ENCODE measurements around the gene RNF144B.

RNF144B gene

DNA sequence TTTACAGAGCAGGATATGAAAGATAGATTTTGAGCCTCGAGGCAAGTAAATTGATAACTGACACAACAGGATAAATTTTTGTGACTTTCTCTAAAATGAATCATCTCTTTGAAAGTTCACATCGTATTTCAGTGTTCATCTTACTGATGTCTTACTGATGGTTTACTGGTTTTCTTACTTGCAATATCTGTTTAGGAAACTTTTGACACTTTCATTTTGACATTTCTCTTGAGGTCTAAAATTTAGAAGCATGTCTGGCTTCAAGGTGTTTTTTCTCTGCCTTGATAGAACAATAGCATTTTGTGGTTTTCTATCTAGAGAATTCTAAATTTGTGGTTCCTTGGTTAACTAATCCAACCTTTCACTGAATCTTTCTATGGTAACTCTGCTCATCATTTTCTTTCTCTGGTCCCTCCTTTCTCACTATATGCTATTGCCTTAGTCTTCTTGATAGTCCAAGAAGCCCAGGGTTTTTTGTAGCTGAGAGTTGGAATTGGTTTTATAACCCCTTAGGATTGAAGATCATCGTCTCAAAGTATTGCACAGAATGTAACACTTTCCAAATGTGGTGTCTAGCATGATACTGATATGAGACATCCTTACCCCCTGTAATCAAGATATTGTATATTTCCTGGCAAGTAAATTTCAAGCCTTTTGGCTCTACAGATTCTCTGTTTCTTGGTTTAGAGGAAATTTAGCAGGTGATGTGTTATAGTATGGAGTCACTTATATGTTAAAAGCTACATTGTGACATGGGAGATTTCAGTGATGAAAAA is 98.7 kb downstream of the RNF144B start:
- DNase-seq (ENCODE audit: low read depth in 2 of 2): no peak

DNA sequence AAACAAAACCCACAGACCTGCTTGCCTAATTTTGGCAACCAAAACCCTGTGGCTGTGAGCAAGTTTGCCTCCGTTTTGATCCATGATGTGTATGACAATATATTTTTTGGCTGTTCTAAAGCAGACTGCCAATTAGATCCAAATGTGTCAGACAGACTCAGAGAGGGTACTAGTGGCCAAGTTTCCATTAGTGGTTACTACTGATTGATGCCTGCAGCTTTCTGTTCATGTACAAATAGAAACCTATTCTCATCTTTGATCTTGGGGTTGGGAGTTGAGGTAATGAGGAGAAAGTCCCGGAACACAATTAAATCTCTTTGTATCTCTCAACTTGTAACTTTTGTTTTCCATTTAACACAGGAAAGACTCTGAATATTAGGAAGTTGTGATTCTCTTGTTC is 100.9 kb downstream of the RNF144B start:
- DNase-seq (ENCODE audit: low read depth in 2 of 2): no peak

DNA sequence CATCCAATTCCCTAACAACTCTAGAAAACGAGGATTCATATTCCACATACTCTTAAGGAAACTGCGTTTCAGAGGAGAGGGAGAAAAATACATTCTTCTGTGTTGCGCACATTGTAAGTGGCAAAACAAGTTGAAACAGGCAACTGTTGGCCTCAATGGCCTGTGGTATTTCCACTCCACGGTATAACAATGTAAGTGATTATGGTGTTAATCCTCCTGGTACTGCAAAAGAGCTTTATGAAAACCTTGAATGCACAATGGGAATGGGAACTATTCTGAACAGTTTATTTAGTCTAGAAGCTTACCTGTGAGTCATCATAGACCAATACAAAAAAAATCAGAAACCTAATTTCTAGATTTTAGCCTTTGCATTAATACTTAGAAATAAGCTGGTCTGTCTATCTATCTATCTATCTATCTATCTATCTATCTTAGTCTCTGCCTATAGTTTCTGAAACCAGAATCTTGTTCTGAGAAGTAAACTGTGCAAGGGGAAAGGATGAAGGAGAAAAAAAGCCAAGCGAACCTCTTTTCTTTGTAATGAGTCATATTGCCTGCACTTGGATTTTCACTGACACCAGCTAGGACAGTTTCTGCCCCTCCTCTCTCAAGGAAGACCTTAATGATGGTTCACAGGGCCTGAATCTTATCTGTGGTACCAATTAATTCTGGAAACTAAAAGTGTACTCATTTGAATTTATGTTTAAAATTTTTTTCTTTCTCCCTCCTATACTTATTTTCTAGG is 101.5 kb downstream of the RNF144B start:
- DNase-seq (ENCODE audit: low read depth in 2 of 2): no peak

DNA sequence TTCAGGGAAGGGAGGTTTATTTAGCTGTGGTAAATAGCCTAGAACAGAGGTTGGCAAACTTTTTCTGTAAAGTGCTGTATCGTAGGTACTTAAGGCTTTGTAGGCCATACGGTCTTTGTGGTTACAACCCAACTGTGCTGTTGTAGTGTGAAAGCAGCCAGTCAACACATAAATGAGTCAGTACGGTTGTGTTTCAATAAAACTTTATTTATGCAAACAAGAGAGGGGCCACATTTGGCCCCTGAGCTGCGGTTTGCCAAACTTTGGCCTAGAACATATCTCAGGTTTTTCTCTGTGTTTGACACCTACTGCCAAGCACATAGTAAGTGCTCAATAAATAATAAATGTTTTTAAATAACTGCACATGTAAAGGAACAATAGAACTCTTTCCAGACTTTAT is 102.2 kb downstream of the RNF144B start:
- no peak for DNase-seq (ENCODE audit: low read depth in 2 of 2)

DNA sequence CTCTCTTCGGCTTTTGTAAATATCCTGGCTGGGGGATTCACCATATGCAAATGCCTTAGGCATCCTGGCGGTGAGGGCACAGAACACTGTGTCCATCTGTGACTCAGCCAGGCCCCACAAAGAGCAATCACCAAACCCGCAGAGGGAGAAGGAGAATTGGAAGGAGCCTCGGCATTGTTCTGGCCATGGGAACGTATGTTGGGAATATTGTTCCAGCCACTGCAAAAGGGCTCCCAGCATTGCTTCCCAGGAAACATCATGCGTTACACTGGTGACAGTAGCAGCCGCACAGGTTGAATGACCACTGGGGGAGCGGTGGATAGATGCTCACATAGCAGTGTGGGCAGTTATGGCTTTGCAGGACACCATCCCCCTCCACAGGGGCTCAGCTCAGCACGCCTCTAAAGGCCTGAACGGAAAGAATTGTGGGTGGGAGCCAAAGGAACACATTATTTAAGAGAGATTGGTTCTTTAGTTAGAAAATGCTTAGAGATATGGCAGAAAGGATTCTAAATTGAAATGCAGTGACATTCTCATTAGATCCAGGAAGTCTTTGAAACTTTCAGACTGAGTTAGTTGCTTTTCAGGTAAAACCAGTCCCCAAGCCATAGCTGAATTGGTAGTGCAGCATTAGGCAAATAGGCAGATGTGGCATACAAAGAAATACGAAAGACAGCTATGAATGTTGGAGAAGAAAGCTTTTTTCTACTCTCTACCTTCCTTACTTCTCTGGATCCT is 104.3 kb downstream of the RNF144B start:
- DNase-seq (ENCODE audit: low read depth in 2 of 2): no peak

DNA sequence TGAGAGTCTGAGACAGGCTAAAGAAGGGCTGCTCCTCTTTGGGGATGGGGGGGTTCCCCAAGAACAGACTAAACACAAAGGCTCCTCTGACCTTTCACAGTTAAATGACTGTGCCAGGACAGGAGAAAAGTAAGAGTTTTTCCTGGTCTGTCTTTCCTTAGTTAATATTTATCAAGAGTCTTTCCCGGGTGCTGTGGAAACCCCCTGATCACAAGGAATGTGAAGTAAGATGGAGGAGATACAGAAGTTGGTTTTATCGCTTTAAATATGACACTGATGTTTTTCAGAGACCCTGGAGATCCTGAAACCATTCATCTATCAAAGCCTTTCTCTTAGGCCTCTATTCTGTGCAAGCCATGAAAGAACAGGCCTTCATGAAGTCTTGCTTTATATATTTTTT is 105.8 kb downstream of the RNF144B start:
- DNase-seq (ENCODE audit: low read depth in 2 of 2): no peak

DNA sequence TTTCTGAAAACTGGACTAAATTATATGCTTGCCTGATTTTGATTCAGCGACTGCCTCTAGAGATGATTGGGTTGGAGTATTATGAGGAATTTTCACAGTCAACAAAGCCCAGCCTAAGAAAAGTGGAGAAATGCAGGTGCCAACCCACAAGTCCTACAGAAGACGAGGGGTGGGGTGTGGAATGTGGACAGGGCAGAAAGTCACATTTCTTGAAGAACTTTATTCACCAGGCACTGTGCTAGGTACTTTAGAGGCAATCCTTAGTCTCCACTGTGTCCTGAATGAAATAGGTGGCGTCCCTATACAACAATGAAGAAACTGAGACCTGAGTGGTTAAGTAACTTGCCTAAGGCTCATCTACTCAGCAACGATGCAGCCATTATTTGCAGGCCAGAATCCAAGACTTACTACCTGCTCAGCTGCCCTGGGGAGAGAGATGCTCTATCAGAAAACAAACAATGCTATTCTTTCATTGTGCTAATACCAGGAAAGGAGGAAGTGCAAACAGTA is 106.3 kb downstream of the RNF144B start:
- no peak for DNase-seq (ENCODE audit: low read depth in 2 of 2)

DNA sequence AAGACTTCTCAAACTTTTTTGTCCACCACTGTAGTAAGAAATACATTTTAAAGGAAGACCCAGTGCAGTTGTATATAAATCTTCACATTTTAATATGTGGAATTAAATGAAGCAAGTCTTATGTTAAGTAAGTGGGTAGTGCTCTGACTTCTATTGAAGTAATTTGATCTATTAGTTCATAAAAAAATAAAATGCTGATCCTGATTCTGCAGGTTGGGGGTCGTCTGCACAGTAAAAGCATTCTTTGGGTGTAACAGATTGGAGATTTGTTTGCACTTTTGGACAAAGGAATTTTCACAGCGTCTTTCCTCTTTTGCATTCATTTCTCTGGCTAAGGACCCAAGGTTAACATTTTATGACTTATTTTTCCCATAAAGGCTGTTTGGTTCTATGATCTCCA is 106.8 kb downstream of the RNF144B start:
- DNase-seq (ENCODE audit: low read depth in 2 of 2): no peak

DNA sequence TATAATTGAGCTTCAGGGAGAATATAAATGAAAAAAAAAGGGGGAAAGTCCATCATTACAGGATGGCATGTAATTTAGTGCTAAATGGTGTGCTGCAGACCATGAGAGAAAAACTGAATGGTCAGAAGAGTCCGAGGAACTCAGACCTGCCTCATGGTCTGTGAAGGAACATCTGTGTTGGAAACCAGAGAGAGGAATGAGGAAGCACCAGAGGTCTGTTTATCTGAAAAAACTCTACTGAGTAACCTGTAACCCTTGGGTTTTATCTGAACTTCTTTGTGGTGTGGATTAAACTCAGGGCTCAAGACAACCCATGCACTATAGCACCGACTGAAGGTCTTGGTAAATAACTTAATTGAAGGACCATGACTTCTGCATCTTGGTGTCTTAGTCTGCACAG is 108.1 kb downstream of the RNF144B start:
- no peak for DNase-seq (ENCODE audit: low read depth in 2 of 2)

DNA sequence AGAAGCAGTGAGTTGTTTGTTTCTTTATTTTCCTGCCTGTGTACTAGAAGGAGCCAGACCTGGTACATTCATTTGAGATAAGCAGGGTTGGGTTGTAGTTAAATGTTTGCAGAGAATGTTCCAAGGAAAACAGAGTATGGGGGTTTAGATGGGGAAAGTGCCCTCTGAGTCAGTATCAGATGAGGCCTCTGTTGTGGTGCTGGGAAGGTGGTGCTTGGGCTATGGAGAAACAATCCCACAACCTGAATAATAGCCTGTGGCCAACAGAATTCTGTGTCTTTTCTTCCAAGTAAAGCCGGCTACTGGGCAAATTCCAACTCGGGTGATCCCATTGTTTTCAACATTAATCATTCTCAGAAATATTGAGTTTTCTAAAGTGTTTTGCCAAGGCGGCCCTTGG is 109.3 kb downstream of the RNF144B start:
- no peak for DNase-seq (ENCODE audit: low read depth in 2 of 2)

DNA sequence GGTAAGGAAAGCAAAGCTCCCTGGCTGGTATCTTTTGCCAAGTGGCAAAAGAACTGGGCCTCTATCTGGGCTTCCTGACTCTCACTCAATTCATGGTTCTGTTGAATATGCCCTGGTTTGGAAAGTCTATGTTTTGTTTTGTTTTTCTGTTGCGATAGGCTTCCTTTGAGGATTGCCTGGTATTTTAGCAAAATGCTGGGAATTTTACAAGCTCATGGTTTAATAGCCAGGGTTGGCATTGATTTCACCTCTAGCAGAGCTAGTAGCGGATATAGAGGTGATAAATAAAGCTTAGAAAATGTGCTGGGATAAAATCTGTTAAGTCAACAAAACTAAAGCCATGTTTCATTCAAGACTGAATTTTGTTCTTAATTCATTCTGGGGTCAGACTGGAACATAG is 109.9 kb downstream of the RNF144B start:
- no peak for DNase-seq (ENCODE audit: low read depth in 2 of 2)

DNA sequence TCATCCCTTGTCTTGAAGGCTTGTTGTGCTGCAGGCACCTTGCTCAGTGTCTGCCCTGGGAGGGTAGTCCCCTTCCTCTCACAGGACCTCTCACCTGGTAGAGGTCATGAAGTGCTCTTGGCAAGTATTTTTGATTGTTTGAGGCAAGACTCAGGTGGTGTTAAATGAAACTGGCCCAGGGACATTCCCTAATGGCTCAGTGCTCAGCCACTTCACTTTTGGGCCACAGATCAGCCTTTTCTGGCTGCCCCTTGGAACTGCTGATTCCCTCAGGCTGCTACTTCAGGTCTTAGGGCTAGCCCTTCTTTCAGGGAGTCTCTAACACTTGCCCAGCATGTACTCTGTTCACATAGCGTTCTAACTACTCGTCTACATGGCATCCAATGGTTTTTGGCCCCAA is 111.3 kb downstream of the RNF144B start:
- no peak for DNase-seq (ENCODE audit: low read depth in 2 of 2)

DNA sequence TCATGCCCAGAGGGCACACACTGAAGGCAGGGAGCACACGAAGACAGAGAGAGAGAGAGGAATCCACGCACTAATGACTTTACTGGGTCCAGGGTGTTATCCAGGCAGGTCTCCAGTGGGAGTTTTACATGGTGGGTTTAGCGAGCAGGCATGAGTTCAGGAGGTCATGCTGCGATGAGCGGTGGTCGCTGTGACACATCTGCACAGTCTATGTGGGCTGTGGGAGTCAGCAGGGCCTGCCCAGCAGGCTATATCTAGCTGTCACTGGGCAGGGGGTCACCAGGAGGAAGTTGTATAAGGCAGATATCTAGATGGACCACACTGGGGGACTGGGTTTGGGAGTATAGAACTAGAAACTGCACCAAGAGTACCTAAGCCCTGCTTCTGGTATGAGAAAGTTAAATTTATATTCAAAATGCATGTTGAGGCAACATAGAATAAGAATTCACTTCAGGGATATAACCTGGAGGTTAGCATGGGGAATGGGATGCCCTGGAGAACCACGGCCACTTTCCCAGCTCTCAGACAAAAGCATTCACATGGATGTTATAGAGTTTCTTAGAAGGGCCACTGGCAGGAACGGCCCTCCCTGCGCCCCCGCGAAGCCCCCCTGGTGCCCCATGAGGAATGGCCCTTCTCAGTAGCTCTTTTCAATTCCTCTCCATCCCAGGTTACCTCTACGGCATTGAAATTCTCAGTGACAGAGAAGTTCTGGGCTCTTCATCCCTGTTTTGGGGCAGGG is 113.9 kb downstream of the RNF144B start:
- no peak for DNase-seq (ENCODE audit: low read depth in 2 of 2)

DNA sequence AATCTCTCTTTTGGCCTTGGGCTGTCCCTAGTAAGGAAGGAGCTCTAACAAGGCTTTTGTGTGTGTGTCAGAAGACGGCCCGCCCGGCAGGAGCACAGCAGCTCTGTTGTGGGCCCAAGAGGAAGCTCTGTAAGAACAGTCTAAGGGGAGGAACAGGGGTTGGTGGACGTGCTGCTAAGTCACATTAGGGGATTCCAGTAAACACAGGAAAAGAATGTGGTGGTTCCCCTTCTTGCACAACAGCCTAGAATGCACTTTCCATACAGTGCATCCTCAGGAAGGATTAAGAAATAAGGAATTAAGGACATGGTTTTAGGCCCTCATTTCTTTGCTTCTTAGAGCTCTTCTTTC is 114.5 kb downstream of the RNF144B start:
- DNase-seq (ENCODE audit: low read depth in 2 of 2): no peak

DNA sequence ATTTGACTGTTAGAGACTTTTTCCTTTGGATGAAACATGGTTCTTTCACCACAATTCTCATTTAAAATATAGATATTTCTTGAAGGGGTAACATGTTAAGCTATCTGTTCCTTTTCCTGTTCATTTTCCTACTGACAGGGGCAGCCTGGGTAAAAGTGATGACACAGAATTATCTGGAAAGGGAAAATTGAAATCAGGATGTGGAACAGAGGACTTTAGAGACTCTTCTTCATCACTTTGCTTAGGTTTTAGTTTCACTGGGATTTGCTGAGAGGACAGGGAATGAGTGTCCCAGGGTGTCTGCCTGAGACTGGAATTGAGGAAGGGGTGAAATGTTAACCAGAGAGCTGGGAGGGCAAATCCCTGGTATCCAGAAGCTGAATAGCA is 116.0 kb downstream of the RNF144B start:
- DNase-seq (ENCODE audit: low read depth in 2 of 2): no peak

DNA sequence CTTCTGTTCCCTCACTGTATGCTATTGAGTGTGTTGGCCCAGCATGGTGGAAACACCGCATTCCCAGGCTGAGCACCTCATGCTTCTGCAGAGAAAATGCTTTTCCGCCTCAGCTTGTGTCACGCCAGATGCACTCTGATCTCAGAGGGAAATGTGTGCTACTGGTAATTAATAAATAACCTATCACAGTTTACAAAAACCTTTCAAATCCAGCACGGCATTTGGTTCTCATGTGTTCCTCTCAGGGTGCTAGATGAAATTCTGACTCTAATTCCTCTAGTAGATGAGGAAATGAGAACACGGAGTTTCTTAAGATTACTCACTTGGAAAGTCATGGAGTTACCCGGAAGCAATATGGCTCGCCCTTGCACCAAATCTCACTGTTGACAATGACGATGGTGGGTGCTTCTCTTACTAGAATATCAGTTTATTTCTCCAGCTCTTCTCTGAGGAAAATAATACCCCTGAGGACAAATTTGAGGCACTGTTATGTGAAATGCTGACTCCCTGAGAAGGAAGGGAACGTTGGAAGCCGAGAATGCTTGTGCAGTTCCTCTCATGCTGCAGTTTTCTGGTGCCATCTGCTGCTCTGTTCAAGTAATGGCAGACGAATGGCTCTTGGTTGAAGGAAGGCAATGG is 116.6 kb downstream of the RNF144B start:
- no peak for DNase-seq (ENCODE audit: low read depth in 2 of 2)

DNA sequence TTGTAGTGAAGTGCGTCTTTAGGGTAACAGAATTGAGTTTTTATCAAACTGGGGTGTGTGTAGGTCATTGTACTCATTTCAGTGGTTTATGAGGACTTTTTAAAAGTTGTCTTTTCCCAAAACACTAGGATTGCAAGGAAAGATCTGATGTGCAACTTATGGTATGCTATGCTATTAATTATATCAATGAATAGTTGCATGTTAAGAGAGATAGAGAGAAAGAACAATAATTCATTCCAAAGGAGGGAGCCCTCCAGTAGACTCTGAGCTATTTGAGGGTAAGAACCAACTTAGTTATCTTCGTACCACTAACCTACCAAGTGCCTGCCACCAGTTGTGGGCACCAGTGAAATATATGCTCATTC is 117.1 kb downstream of the RNF144B start:
- no peak for DNase-seq (ENCODE audit: low read depth in 2 of 2)

DNA sequence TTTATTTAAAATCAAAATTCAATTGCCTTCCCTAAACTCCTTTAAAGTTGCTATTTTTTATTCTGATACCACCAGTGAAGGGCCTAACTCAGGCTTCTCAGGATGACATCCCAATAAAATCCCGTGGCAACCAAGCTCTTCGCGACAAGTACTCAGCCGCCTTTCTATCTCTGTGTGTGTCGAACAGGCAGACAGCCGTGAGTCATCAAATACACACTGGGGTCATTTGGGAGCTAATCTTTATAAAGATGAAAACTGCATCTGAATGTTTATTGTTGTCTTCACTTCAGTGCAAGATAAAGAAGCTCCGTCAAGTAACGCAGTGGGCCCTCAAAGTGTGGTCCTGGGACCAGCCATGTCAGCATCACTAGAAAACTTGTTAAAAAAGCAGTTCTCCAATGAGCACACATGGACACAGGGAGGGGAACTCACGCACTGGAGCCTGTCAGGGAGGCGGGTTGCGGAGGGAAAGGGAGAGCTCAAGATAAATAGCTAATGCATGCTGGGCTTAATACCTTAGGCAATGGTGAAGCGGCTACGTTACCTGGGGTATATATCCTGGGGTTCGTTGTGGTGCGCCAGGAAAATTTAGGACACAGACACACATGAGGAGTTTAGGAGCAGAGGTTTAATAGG is 119.3 kb downstream of the RNF144B start:
- no peak for DNase-seq (ENCODE audit: low read depth in 2 of 2)

DNA sequence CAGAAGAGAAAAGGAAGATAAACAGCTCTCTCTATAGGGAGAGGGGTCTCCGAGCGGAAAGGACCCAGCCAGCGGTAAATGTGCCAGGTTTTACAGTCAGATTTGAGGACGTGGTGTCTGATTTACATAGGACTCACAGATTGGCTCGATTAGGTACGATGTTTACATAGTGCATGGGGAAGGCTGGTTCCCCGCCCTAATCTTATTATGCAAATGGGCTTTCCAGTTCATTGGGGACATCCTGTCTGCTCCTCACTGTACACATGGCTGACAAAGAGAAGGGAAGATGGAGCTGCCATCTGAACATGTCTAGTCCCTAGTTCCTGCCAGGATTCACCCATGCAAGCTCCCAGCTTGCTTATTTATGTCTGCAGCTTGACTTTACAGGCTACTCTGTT is 119.9 kb downstream of the RNF144B start:
- no peak for DNase-seq (ENCODE audit: low read depth in 2 of 2)

DNA sequence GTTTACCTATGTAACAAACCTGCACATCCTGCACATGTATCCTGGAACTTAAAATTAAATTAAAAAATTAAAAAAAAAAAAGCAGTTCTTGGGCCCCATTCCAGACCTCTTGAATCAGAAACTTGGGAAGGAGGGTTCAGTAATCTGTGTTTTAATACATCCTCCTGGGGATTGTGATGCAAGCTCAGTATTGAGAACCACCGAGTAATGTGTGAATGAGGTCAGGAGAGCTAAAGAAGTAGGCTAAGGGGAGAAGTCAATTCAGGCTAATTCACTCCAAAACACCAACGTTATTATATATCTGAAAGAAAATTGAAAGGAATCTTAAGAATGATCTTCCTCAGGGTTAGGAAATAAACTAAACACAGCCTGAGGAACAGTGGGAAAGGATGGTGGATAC is 120.4 kb downstream of the RNF144B start:
- no peak for DNase-seq (ENCODE audit: low read depth in 2 of 2)
